HG02938 (cell line): ENCODE measurements around the gene FOXRED2.
"Not testable (repeated sequence)": the region's sequence is repeated elsewhere in the genome, so short reads cannot be mapped to it uniquely, and the experiment has no call there.

Source experiments
- ATAC-seq: cut with Tn5 transposase; IDR thresholded peaks from one replicate; pipeline ENCODE4 v1.9.1; 2021; ENCODE audit warnings: mild to moderate bottlenecking, moderate library complexity; ENCODE audit not compliant: unreplicated experiment

FOXRED2 gene

DNA sequence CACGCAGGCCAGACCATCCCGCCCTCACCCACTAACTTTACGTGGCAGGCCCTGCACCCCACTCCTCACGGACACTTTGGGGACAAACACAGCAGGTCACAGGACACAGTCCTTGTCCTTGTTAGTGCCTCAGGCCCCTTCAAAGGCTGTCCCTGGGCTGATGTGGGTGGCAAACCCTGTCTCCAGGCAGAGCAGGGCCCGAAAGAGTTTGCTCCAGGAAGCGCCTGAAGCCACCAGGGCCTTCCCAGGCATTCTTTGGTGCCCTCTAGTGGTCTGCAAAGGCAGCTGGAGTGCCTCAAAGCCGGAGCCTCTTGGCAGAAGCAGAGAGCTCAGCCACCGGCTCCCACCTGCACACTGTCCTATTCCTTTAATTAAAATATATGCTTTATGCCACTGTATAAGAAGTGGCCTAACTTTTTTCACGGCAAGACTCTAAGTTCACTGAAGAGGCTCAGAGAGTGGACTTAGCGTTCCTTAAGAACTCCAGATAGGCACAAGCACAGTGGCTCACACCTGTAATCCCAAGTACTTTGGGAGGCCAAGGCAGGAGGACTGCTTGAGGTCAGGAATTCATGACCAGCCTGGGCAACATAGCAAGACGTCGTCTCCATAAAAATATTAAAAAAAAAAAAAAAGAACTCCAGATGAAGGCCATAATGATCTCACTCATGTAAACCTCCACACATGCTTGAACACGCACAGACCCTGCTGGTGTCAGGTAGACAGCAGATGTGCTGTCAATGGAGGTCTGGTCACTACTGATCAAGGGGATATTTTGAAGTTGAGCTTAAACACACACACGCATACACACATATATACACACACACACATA, 36.5 kb downstream of the FOXRED2 start:
- no peak for ATAC-seq

- no peak for ATAC-seq
Measured at GRCh38 chr22:36469094-36469710, 37.6 kb downstream of the FOXRED2 start.

DNA sequence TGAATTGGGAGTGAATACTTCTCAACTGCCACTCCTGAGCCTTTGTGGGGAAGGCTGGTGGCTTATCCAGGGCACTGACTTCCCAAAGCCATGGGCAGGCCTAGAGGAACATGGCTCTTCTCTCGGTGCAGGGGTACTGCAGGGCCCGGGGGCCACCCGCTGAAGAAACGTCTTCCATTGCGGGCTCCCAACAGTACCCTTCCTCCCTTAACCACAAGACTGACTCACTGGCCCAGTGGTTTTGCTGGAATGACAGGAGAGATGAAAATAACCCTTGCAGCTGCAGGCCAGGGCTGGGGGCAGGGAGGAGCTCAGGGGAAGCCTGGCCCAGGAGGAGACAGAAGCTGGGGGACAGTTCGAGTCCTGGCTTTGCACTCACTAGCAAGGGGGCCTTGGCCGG, 38.9 kb downstream of the FOXRED2 start:
- no peak for ATAC-seq

- no peak for ATAC-seq
Measured at GRCh38 chr22:36467042-36467810, 39.6 kb downstream of the FOXRED2 start.

GRCh38 chr22:36466258-36466657, 40.6 kb downstream of the FOXRED2 start:
- no peak for ATAC-seq

GRCh38 chr22:36465232-36466021, 41.4 kb downstream of the FOXRED2 start:
- ATAC-seq, result no peak

DNA sequence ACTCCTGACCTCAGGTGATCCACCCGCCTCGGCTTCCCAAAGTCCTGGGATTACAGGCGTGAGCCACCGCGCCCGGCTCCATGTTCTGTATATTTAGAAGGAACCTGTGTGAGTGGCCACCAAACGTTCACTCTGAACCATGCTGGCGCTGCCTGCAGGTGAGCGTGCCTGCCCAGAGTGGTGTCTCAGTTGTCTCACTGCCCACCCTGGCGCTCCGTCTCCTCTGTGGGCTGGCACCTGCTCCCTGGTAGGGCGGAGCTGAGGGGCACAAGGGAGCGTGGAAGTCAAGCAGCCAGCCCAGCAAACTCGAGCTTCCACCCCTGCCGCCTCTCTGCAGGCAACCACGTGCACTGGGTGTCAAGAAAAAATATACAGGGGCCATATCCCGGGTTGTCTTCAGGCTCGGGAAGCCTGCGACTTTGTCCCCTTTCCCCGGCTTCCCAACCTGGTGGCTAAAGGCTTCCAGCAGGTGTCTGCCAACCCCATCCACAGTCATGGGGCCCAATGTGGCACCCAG, 42.1 kb downstream of the FOXRED2 start:
- no peak for ATAC-seq

GRCh38 chr22:36463783-36464184, 43.1 kb downstream of the FOXRED2 start:
- ATAC-seq, result no peak

GRCh38 chr22:36461665-36462649, 44.9 kb downstream of the FOXRED2 start:
- ATAC-seq, result no peak

DNA sequence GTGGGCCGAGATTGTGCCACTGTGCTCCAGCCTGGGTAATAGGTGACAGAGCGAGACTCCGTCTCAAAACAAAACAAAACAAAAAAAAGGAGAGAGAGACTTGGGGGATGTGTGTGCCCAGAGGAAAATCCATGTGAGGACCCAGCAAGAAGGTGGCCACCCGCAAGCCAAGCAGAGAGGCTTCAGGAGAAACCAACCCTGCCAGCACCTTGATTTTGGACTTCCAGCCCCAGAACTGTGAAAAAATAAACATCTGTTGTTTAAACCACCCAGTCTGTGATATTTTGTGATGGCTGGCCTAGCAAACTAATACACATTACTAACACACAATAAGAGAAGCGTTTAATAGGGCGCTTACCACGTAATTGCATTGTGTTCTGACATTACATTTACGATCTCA, 46.6 kb downstream of the FOXRED2 start:
- ATAC-seq, result no peak

DNA sequence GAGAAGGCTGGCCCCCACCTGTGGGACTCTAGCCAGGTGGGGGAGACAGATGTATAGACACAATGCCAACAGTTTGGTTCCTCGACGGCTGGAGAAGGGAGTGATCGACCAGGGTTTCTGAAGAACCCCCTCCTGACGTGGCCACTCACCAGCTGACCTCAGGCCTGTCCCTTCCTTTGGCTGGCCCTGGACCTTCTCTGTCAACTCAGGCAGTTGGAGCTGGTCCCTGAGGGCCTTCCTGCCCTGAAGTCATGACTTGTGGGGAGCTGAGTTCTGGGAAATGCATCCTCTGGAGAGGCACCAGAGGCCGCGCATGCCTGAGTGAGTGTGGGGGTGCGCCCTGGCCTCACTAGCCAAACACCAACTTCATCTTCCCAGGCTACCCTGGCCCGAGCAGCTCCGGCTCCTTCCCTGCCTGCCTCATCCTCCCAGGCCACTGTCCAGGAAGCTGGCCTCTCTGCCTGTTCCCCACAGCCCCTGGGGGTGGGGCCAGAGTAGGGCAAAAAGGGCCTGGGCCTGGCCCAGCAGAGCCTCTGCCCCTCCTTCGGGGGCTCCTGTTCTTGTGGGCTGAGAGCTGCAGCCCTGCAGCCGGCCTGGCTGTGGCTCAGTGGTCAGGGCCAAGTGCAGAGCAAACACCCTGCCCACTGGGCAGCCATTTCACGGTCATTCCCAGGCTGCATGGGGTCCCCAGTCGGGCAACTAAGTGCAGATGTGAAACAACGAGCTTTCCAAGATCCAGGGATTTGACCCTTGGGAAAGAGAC, 49.0 kb downstream of the FOXRED2 start:
- ATAC-seq, result no peak

- no peak for ATAC-seq
Measured at GRCh38 chr22:36456464-36456845, 50.4 kb downstream of the FOXRED2 start.

- ATAC-seq, result no peak
Measured at GRCh38 chr22:36455571-36456463, 51.0 kb downstream of the FOXRED2 start.

DNA sequence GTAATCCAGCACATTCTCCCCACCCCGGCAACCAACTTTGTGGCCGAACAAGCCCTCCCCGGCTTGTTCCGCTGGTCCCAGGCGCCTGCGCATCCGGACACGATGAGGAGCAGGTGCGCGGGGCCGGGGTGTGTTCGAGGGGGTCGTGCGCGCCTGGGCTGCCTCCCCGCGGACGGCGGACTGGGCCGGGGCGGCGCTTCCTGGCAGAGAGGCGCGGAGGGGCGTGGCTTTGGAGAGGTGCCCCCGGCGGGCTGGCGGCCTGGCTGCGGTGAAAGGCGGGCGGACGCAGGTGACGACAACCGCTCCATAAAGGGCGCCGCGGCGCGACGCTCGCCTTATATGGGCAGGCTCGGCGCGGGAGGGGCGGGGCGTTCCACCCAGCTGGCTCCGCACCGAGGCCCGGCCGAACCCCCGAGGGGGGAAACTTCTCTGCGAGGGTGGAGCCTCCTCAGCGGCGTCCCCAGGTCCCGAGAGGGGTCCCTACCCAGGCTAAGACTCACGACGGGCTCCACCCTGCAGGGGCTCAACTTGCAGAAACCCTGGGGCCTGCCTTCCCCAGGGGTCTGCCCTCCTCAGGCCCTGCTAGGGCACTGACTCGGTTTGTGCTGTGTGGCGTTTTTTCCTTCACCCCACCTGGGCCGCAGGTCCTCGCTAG, 51.8 kb downstream of the FOXRED2 start:
- no peak for ATAC-seq

DNA sequence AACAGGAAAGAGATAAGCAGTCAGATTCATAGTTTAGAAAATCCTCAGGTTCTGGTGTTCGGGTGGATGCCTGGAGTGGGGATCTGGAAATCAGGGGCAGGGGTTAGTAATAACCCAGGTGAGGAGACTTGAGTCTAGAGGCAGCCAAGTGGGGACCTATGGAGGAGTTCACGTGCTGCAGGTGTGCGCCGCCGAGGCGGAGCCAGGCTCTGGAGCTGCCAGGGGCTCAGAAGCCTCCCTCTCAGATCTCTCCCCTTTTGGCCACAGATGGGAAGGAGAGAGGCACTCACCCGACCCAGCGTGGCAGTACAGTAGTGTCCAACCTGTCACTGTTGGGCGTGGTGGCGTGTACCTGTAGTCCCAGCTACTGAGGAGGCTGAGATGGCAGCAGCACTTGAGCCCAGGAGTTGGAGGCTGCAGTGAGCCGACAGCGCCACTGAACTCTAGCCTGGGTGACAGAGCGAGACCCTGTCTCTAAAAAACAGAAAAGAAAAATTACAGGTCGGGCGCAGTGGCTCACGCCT, 52.9 kb downstream of the FOXRED2 start:
- ATAC-seq, result no peak

- not testable (repeated sequence) for ATAC-seq
Measured at GRCh38 chr22:36452978-36453607, 53.7 kb downstream of the FOXRED2 start.
